HG03135 (cell line): ENCODE measurements around the gene YIPF3.
"Not testable (repeated sequence)": the region's sequence is repeated elsewhere in the genome, so short reads cannot be mapped to it uniquely, and the experiment has no call there.

Experiments
- ATAC-seq: cut with Tn5 transposase; IDR thresholded peaks from one replicate; pipeline ENCODE4 v1.9.1; 2021; ENCODE audit warnings: mild to moderate bottlenecking, moderate library complexity; ENCODE audit not compliant: unreplicated experiment

YIPF3 gene

DNA sequence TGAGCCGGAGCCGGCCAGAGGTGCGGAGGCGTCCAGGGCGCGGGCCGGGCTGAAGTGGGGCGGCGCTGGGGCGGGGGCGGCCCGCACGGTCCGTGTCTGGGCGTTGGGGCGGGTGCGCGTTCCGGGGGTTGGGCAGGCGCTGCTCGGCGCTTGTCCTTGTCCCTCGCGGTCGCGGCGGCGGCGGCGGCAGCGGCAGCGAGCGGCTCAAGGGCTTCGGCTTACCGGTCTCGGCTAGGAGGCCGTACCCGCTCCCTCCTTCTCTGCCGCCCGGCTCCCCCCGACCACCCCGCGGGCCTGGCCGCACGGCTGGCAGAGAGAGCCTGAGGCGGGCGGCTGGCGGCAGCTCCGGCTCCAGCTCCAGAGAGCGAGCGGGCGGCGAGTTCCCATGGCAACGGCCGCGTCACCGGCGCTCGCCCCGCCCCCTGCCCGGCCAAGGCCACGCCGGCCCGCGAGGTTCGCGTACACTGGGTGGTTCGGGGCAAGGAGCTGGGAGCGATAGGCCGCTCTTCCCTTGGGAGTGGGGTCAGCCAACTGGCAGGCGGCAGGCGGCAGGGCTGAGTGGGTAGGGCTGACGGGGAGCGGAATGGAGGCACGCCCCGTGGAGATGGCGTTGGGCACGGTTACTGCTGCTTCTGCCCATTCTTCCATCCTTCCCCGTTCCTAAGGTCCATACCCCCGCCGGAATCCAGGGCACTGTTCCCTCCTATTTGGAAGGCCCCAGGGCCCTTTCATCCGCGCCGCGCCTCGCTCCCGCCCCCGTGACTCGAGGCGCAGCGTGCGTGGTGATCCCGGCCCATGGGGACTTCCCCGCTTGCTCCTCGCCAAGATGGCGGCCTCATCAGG is 6.5 kb downstream of the YIPF3 start, which contains the start of gene LRRC73:
TSS of gene LRRC73 (minus strand) at position 363 of the 843 bp plus-strand sequence. CDS start 561 bp downstream, outside the sequence.
- peak; percentile 54 for ATAC-seq

DNA sequence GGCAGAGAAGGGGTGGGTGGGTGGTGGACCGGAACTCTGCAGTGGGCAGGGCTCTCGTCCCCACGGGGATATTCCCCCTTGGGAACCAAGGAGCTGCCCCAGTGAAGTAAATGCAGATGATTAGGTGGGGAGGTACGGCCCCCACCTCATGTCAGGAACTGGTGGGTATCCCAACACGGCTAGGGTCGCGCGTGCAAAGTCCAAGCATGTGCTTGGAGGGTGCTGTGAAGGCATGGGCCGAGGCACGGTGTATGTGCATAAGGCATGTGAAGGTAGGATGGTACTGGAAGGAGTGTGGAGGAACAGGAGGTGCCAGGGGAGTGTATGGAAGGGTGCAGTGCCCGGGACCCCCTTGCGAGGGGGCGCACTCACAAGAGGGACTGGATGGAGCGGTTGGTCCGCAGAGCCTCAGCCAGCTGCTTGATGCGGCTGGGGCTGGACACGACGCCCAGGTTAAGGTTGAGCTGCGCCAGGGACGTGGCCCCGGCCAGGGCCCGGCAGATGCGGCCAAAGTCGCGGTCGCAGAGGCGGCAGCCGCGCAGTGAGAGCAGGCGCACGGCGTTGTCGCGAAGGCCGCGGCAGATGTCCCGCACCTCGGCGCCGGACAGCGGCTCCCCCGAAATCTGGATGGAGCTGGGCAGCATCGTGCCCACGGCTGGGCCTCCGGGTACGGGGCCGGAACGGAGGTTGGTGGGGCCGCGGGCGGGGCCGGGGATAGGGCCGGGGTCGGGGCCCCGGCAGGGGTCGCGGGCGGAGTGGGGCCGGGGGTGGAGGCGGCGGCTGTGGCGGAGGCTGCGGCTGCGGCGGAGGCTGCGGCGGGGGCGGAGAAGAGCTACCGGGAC is 7.4 kb downstream of the YIPF3 start:
- ATAC-seq: no peak

DNA sequence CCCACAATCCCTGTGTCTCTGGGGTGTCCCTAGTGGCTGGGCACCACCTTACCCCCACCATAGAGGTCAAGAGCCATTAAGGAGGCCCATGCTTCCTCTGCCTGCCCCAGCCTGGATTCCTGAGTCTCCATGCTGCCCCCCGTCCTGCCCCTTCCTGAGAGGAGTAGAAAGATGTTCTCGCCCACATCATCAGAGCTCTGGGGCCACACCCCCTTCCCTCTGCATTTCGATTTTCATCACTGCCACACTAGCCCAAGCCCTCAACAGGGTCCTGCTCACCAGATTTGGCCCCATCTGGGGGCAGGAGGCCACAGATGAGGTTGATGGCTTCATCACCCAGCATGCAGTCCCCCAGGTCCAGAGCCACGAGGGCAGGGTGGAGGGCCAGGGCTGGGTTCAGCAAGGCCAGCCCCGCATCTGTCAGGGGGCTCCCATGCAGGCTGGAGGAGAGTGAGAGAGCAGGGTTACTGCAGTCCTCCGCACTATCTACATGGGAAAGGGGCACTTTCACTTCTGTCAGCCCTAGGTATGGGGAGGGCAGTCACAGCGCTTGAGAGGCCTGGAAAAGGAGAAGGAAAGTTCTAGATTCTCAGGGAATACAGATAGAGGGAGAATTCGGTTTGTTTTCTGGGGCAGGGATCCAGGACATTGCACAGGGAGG is 8.1 kb downstream of the YIPF3 start:
- ATAC-seq: no peak

DNA sequence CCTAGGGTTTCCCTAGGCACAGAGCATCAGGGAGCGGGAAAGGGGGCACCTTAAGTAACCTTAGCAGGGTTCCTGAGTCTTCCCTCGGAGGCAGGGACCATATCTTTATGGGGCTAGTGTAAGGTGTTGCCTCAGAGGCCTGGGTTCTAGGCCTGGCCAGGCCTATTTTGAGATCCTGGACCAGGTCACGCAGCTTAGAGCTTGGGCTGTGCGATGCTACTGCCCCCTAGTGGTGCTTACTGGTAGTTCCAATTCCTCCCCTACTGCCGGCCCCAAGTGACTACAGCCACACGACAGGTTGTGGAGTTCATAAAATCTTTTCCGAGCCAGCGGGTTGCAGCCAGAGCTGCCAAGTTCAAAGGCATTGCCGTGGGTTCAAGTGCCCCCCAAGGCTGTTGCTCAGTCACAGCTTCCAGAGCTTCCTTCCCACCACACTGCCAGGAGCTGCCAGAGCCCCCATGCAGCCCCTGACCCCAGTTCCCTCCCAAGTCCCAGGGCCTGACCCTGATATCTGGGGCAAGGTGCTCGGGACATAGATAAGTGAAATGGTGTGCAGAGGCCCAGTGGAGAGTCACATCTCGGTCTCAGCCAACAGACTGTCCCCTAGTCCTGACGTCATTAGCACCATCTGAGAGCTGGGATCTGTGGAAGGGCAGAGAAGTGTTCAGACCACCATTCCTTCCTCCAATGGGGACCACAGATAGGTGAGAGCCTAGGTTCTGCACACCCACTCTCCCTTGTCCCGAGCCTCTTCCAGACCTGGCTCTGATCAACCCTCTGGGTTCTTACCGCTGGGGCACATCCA is 9.9 kb downstream of the YIPF3 start:
- no peak for ATAC-seq

DNA sequence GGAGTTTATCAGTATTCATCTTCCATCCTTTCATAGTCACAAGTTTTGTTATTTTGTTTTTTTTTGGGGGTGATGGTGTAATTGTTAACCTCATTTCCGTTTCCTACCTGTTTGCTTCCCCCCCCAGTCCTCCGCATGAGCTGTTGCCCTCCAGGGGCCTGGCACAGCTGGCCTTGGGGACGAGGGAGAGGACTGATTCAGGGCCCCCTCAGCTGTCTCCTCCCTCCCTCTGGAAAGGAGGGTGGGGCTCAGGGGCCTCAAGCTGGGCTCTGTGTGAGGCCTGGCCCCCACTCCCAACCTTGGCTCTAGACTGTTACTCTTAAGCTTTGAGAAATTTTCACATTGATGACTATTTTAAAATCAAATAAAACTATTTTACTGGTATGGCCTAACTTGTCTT is 10.6 kb downstream of the YIPF3 start:
- no peak for ATAC-seq

DNA sequence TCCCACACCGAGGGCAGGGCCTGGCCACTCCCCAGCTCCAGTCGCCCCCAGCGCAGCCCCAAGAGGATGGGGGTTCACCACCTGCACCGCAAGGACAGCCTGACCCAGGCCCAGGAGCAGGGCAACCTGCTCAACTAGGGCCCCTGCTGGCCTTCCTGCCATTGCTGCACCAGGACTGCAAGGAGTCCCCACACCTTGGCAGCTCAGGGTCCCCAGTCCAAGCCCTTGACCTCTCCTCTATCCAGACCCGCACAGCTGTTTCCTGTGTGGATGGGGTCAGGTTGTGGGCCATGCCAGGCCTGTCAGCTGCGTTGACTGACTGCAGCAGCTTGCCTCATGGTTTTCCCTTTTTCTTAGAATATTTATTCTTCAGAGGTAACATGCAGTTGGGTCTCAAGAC is 11.0 kb downstream of the YIPF3 start:
- ATAC-seq: no peak

DNA sequence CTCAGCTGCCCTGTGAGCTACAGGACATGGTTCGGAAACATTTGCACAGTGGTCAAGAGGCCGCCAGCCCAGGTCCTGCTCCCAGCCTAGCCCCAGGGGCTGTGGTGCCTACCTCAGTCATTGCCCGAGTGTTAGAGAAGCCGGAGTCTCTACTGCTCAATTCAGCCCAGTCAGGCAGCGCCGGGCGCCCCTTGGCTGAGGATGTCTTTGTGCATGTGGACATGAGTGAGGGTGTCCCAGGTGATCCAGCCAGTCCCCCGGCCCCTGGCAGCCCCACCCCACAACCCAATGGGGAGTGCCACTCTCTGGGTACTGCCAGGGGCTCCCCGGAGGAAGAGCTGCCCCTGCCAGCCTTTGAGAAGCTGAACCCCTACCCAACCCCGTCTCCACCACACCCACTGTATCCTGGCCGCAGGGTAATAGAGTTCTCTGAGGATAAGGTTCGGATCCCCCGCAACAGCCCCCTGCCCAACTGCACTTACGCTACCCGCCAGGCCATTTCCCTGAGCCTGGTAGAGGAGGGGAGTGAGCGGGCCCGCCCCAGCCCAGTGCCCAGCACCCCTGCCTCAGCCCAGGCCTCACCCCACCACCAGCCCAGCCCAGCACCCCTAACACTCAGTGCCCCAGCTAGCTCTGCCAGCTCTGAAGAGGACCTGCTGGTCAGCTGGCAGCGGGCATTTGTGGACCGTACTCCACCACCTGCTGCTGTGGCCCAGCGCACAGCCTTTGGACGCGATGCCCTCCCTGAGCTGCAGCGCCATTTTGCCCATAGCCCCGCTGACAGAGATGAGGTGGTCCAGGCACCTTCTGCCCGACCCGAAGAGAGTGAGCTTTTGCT is 11.8 kb downstream of the YIPF3 start:
- no peak for ATAC-seq

DNA sequence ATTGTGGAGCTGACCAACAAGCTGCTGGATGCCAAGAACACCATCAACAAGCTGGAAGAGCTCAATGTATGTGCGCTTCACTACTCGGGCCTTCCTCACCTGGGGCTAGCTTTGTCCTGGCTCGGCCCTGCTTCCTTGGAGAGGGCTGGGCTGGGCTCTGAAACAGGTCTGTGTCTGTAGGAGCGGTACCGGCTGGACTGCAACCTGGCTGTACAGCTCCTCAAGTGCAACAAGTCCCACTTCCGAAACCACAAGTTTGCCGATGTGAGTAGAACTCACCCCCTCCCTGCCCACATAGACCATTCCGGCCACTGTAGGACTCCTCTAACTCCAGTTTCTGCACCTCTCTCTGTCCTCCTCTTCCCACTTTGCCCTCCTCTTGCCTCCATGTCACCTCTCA is 13.3 kb downstream of the YIPF3 start:
- ATAC-seq: no peak

DNA sequence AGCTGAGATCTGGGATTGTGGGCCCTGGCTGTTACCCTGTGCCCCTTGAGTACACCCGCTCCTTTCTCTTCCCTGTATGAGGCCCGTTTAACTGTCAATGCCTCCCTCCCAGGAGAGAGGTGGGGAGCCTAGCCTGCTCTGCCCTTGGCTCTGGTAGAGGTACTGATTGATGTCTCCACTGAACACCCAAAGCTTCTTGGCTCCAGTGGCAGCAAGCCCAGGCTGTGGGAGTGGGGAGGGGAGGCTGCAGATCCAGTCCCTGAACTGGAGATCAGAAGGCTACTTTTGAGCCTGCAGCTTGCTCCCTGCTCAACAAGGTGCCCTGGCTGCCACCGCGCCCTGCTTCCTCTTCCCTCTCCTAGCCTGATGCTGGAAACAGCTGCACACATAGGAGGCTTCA is 14.1 kb downstream of the YIPF3 start:
- ATAC-seq: no peak

DNA sequence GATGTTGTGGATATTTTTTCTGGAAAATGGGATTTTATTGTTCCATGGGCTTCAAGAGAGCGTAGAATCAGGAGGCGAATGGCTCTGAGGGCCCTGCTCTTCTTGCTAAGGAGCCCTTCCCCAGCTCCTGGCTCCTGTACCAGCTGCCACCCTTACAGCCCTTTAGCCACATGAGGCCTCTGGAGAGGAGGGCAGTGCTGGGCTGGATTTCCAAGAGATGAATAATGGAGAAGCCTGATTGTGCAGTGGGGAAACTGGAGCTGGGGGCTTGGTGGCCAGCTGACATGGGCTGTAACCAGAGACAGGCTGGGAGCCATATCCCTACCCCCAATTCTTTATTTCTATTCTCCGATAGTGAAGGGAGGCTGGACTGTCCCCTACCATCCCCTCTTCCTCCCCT is 15.8 kb downstream of the YIPF3 start:
- ATAC-seq: no peak

DNA sequence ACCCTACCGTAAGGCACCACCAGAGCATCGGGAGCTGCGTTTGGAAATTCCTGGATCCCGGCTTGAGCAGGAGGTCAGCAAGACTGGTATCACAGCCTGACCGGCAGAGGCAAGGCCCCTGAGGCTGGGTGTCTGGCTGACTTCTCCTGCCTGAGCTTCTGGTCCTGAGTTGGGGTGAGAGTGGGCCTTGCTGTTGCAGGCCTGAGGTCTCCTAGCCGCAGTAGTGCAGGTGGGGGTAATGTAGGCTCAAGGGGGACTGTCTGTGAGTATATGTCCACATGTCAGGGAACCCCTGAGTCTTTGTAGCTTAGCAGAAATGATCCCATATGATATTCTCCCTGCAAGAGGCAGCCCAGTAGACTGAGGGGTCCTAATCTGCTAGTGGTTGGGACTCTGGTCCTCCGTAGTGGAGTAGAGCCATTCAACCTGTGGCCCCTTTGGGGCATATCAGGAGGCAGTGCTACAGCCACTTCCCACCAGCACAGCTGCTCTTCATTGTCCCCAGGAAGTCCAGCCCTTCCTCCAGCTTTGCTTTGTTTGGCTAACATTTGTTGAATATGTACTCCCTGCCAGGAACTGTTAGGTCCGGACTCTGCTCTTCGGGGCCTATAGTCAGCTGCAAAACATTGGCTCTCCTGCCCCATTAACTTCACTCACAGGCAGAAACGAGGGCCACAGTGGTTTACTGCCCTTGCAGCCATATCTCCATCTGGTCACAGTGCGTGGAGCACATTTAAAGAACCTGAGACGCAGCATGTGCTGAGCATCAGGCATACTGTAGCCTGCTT is 17.5 kb downstream of the YIPF3 start:
- no peak for ATAC-seq

DNA sequence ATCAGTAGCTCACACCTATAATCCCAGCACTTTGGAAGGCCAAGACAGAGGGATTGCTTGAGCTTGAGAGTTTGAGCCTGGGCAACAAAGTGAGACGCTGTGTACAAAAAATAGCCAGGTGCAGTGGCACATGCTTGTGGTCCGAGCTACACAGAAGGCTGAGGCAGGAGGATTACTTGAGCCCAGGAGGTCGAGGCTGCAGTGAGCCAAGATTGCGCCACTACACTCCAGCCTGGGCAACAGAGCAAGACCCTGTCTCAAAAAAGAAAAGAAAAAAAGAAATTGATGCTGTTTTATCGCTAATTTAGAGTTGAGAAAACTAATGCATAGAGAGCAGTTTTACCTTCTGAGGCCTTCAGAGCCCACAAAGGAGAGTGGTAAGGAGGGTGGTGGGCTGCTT is 18.4 kb downstream of the YIPF3 start:
- not testable (repeated sequence) for ATAC-seq

DNA sequence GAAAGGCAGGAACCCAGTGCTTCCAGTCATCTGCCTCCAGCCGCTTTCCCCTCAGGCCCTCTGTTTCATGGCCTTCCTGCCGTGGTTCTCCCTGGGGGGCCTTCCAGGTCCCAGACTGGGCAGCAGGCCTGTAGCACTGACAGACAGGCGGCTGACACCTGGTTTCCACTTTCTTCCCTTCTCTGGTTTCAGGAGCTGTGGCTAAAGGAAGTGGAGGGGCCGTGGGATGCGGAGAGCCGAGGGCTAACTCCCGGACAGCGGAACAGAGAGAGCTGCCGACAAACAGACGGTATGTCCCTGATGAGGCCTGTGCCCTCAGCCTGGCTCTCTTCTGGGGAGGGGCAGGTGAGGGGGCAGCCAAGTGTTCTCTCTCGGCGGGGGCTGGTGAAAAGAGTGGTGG is 19.0 kb downstream of the YIPF3 start:
- ATAC-seq: no peak

DNA sequence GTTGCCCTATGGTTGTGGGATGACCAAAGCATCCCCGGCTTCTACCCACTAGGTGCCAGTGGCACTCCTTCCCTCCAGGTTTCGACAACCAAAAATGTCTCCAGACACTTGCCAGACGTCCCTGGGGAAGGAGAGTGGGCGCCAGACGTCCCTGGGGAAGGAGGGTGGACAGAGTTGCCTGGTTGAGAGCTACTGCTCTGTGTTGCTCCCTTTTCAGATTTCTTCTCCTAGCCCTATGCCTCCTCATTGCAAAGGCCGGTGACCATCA is 19.7 kb downstream of the YIPF3 start:
- no peak for ATAC-seq

DNA sequence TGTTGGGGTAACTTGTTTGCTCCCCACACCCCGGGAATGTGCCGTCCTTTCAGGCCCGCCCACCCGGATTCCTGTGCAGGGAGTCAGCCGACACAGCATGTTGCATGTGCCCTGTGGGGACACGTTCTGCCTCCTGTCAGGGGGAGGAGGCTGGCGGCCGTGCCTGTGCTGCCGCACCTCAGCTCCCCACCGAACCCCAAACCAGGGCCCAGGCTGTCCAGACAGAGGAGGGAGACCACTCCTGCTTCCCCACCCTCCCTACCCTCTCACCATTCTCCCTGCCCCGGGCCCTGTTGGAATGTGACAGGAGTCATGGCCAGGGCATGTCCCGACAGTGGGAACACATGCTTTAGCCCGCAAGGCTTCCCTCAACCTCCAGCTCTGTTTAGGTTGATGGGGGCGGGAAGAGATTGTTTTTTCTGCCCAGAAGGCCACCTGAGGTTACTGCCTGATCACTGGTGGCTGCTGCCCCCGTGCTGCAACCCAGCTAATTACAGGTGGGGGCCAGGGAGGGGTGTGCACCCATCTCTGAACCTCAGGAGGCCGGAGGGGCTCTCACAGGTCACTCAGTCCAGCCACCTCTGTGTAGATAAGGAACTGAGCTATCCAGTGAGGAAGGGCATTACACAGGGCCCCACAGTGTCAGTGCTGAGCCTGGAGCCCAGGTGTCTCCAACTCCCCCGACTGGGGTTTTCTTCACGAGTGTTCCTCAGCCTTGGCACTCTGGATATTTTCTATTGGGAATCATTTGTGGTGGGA is 20.2 kb downstream of the YIPF3 start:
- no peak for ATAC-seq

DNA sequence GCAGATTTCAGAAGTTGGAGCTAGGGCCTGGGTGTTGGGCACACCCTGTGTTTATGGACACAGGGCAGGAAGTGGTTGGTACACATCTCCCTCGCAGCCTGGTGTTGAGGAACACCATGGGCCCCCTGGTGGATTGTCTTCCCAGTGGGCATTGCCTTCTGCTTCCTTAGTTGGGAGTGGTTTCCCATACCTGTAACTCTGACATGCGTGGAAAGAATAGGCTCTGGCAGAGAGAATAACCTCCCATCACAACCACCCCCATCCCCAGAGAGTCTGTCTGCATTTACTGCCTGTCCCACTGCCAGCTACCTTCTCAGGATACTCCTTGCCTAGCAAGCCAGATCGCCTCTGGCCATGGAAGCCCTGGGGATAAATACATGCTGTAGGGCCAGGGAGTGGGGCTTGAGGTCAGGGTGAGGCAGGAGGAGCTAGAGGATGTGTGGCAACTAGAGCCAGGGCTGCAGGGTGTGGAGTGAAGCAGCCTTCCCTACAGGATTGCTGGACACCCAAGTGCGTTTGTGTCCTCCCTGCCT is 21.3 kb downstream of the YIPF3 start:
- no peak for ATAC-seq

DNA sequence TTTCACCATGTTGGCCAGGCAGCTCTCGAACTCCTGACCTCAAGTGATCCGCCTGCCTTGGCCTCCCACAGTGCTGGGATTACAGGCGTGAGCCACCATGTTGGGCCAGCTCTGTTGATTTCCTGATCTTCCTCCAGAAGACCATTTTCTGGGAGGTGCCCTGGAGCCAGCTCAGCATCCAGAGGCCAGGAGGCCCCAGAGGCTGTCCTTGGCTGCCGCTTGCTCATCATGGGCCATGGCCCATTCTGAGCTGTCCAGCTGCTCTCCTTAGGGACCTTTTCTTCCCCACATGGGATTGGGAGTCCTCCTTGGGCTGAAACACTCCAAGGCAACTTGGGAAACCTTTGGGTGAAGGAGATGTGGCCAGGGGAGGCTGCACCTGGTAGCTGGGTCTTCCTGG is 22.0 kb downstream of the YIPF3 start:
- no peak for ATAC-seq

DNA sequence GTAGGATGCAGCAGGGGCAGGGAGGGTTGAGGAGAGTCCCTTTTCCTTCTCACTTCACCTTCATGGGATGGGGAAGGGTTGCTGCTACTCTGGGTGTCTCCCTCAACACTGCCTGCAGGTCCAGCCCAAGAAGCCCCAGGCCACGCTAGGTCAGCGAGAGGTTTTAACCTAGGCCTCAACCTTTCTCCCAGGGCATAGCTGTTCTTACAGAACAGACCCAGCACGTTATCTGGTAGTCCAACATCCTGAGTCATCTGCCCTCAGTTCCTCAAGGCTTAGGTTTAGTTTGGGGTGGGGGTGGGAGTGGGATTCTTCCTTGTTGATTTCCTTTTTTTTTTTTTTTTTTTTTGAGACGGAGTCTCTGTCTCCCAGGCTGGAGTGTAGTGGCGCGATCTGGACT is 22.4 kb downstream of the YIPF3 start:
- ATAC-seq: no peak
